GM19193 (cell line): ENCODE results near the gene ME3.

Source experiments
- POLR2A ChIP-seq: IDR thresholded peaks from 4 replicates; pipeline ENCODE4 v1.6.1; 2011; ENCODE audit not compliant: insufficient read depth, insufficient read length; ENCODE audit errors: extremely low read depth

ME3 gene

DNA sequence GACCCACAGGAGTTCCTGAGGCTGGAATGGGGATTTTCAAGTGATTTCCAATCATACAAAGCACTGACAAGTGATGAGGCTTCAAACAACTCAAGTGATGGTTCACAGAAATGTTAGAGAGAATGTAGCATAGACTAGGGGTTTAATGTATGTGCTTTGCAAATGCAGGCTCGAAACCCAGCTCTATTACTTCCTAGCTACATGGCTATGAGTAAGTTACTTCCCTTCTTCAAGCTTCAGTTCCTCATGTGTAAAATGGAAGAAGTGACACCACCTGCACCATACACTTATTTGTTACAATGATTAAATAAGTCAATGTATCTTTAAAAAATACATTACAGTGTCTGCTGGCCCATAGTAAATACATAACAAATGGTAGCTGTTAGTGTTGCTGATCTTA lies 158.0 kb downstream of the ME3 start:
- no peak for TF ChIP-seq POLR2A

DNA sequence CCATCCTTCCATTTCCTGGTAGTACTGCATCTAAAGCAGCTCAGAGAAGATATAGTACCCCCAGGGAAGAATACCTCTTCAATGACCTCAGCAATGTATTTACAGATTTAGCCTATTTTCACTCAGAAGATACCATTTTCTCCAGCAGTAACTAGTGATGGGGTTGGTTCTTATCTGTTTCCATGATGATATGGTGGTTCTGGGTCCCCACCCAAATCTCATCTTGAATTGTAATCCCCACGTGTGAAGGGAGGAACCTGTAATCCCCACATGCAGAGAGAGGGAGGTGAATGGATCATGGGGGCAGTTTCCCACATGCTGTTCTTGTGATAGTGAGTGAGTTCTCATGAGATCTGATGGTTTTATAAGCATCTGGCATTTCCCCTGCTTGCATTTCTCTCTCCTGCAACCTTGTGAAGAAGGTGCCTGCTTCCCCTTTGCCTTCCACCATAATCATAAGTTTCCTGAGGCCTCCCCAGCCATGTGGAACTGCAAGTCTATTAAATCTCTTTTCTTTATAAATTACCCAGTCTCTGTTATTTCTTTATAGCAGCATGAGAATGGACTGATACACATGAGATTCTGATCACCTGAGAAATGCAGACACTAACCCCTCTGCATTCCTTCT lies 158.6 kb downstream of the ME3 start:
- TF ChIP-seq POLR2A = no peak

DNA sequence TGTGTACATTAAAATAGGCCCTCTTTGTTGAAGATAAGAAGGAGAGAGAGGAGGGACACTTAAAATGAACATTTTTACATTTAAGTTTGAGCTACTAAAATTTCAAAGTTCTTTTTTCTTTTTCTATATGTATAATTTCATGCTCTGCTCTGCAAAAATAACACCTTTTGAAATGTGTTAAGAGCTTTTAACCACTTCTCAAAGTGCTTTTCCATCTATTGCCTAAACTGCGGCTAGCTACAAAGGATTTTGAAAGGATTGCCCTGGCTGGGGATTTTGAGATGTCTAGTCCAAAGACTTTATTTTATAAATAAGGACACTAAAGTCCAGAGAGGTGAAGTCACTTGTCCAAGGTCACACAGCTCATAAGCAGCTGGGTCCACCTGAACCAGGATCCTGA lies 159.3 kb downstream of the ME3 start:
- no peak for TF ChIP-seq POLR2A

DNA sequence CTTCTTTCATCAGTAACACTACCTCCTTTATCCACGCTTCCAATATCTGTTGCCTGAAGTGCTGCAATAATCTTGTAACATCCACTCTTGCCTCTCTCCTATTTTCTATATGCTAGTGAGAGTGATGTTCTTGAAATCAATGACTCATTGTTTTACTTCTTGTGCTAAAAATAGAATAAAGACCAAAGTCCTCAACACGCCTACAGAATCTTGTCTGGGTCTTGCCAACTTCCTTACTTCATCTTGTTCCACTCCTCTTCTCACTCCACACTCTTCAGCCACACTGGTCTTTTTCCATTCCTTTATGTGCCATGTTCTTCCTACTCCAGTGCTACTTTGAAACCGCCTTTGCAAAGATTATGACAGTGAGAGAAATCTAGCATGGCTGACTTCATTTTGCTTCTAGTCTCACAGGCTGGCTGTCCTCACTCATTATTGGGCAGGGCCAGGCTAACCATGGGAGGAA lies 161.3 kb downstream of the ME3 start:
- no peak for TF ChIP-seq POLR2A

DNA sequence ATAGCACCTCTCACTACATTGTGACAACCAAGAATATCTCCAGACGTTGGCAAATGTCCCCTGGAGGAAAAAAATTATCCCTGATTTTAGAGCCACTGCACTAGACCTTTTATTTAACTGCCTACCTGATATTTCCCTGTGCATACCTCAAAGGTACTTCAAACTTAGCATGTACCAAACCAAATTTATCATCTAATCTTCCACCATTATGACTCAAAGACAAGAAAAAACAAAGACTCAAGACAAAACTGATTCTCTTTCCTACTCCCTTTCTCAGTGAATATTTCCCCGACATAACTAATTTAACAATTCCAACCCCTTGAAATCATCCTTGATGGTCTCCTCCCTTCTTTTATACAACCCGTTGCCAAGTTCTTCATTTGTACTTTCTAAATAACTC lies 161.7 kb downstream of the ME3 start:
- TF ChIP-seq POLR2A = no peak

DNA sequence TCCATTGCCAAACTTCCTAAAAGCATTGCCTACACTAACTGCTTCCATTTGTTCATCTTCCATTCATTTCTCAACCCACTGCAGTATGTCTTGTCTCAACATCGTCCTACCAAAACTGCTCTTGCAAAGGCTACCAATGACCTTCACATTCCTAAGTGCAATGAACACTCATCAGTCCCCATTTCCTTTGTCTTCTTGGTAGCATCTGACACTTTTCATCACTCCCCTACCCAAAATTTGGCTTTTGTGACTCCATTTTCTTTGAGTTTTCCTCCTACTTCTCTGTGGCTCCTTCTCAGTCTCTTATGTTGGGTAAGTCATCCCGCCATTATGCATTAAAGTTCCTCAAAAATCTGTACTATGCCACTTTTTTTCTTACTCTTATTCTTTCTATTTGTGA lies 162.3 kb downstream of the ME3 start:
- TF ChIP-seq POLR2A = no peak

DNA sequence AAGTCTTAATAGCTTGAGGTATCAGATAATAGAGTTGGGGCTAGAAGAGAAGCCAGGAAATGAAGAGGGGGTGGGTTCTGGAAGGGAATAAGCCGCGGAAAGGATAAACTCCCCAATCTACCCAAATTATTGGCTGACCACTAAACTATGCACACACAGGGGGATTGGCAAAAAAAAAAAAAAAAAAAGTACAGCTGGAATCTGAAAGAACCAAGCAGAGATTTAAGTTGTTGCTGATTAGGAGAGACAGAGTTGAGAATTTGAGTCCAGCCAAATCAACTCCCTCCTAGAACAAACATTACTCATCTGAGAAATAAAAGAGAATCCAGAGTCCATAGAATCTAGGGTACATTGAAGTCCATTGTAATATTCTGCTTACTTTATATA lies 162.8 kb downstream of the ME3 start:
- TF ChIP-seq POLR2A = no peak

DNA sequence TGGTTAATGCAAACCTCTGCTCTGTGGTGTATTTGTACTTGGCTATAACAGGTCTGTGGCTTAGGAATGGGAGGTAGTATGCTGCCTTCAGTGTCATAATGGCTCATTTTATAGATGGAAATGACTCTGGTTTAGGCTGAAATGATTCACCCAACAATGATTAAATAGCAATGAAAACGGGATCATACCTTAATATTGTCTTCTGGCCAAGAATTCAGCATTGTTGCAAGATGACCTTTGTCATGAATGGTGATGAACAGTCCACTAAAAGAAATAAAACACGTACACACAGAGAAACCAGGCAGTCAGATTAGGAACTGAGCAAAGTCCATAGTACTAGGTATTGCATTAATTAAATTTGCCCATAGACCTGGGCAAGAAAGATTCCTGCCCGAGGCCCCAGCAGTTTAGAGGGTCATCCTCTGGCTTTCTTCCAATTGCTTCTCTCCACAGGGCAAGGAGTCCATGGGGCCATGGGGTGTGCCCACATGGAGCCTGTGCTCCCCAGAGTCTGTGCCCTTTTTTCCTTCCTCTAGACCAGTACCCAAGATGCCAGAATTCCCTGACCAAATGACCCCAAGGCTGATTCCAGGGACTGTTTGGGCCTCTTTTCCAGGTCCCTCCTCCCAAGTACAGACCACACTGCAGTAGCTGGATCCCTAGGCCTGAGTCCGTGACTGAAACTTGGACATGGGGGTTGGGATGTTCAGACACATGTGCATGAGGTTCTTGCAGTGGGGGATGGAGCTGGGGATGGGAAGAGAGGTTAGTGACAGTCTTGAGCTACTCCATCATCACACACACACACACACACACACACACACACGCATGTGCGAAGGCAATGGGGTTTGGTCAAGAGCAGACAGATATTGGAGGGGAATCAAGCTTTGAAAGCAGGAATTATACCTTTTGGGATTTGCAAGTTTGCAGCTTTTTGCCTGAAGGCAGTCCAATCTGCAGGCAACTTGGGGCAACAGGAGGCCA lies 163.5 kb downstream of the ME3 start:
- TF ChIP-seq POLR2A = no peak

DNA sequence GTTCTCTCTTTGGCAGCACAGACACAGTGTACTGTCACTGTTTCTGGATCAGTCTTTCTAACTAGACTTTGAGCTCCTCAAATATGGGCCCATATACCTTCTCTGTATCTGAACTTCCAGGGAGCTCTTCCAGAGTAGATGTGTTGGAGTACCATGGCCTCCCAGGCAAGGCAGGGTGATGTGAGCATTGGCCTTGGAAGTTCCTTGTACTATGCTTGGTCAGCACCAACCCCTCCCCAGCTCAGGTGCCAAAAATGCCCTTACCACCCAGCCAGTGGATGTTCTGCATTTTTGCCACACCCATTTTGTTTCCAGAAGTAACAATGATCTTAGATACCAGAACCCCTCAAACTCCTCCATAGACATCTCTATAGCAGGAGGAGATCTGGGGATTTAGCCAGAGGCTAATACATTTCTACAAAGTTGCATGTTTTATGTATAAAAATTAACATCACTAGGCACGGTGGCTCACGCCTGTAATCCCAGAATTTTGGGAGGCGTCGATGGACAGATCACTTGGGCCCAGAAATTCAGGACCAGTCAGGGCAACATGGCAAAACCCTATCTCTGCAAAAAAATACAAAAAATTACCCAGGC lies 165.1 kb downstream of the ME3 start:
- TF ChIP-seq POLR2A = no peak

DNA sequence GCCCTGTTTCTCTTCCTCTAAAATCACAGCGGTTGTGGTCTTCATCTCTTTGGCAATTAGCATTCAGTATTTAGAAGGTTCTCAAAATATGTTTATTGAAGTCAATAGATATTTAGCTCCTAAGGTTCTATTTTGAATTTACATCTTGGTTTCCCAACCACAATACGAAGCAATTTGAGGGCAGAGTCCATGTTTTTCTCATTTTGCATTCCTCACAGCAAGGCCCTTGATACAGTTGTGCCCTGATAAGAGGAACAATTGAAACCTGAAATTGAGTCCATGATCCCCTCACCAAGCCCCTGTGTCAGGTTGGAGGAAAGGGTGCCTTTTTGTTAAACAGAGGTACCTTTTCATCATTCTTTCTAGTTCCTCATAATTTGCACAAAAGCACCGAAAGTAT lies 166.2 kb downstream of the ME3 start:
- TF ChIP-seq POLR2A = no peak

DNA sequence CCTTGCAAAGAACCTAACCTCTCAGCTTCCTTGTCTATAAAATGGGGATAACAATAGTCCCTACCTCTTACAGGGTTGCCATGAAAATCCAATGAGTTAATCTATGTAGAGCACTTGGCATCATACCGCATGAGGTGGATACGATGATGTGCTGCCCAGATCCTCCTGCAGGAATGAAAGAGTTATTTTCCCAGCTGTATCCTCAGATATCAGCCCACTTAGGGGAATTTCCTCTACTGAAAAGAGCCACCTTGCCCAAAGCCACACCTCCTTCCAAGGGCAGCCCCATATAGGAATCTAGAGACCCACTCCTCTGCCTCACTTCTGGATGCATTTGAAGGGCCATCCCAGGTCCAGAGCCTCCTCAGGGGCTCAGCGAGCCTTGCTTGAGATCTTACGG lies 169.3 kb downstream of the ME3 start:
- no peak for TF ChIP-seq POLR2A

DNA sequence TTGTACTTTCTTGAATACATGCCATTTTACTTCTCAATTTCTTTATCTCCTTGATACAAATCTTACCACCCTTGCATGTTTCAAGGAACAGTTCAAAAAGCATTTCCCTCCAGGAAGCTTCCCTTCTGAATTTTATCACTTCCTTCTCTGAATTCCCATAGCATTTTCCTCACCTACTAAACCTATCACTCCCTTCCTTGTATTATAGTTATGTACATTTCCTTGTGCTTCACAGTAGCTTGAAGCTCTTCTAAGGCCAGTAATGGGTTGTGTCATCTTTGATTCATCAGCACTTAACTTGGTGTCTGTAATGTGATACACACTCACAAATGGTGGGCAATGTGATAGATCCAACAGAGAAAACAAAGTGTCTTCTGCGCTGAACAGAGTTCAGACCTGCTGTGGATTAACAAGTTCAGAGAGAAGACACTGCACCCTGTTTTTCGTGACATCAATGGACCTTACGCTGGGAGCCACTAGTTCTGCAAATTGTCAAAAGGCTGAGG lies 170.2 kb downstream of the ME3 start:
- TF ChIP-seq POLR2A = no peak

DNA sequence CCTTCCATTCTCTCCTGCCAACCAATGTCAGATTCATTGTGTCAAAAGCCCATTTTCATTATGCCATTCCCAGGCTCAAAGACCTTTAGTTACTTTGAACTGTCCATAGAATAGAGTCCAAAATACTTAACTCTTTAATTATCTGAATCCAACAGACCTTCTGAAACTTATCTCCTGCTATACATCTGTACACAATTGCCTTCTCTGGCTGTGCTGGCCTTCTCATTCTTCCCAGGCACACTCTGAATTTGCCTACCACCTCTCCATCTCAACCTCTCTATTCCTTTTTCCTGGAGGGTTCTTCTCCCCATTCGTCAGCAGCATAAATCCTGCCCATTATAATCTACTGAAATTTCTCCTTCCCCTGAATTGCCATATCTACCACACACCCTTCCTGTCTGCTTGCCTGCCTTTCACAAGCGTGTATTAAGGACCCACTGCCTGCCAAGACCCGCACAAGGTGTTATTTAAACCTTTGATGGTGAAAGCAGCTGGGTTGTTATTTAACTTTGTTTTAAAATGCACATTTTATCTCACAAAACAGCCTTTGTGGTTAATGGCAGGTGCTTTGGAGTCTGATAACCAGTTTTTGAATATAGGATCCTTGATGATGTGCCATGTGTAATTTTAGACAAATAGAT lies 171.8 kb downstream of the ME3 start:
- TF ChIP-seq POLR2A = no peak

DNA sequence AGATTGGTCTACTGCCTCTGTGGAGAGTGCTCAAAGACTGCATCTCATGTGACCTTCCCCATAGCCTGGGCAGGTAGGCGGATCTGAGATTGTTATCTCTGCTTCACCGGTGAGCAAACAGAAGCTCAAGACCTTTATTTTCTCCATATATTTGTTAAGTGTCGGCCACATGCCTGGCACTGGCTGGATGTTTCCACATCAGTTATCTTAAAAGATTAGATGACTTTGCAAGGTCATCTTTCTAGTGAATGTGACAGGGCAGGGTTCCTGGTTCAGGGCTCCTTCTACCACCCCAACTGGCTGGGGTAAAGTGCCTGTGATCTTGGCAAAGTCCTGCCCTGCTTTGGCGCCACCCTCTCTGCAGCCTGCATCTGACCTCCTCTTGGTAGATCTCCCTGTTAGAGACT lies 172.7 kb downstream of the ME3 start:
- TF ChIP-seq POLR2A = no peak

DNA sequence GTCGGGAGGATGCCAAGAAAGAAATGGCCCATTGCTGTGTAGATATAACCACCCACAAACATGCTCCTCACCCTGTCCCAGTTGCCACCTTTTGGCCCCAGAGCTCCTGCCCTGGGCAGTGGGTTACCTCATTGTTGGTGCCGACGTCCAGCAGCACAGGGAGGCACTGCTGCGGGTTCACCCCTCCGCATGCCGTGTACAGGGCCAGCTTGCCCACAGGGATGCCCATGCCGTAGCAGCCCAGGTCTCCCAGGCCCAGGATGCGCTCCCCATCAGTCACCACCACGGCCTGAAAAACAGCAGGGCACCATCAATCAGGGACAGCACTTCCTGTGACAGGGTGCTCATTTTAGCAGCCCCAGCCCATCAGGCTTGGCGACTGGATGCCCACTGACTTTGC lies 174.6 kb downstream of the ME3 start:
- no peak for TF ChIP-seq POLR2A
